ENCODE measurements around the gene MAML1.
"Not testable (repeated sequence)": the region's sequence is repeated elsewhere in the genome, so short reads cannot be mapped to it uniquely, and the experiment has no call there.

MAML1 gene

GRCh38 chr5:179732918-179733771, 523 bp downstream of the MAML1 start:
- DNase-seq: no peak

GRCh38 chr5:179733772-179734126, 1.1 kb downstream of the MAML1 start:
- DNase-seq: no peak

- no peak for DNase-seq
These were observed 2.0 kb downstream of the MAML1 start for GRCh38 chr5:179734536-179735164.

- DNase-seq: no peak
These were observed 6.1 kb downstream of the MAML1 start for GRCh38 chr5:179738742-179739141.

- DNase-seq: not testable (repeated sequence)
These were observed 11.5 kb downstream of the MAML1 start for GRCh38 chr5:179744106-179744505.

- no peak for DNase-seq
These were observed 14.2 kb downstream of the MAML1 start for GRCh38 chr5:179746872-179747271.

GRCh38 chr5:179747811-179748210, 15.2 kb downstream of the MAML1 start:
- DNase-seq: no peak

- DNase-seq: no peak
These were observed 17.4 kb downstream of the MAML1 start for GRCh38 chr5:179749857-179750508.

GRCh38 chr5:179753971-179754370, 21.3 kb downstream of the MAML1 start:
- no peak for DNase-seq

- DNase-seq: no peak
These were observed 22.4 kb downstream of the MAML1 start for GRCh38 chr5:179755022-179755421.

GRCh38 chr5:179758955-179759354, 26.3 kb downstream of the MAML1 start:
- DNase-seq: no peak

GRCh38 chr5:179759581-179760551, 27.2 kb downstream of the MAML1 start:
- no peak for DNase-seq

GRCh38 chr5:179762079-179762780, 29.6 kb downstream of the MAML1 start:
- DNase-seq: no peak

- no peak for DNase-seq
These were observed 30.2 kb downstream of the MAML1 start for GRCh38 chr5:179762781-179763176.

- DNase-seq: no peak
These were observed 30.8 kb downstream of the MAML1 start for GRCh38 chr5:179763215-179763945.

- no peak for DNase-seq
These were observed 31.4 kb downstream of the MAML1 start for GRCh38 chr5:179764056-179764455.

GRCh38 chr5:179765400-179765799, 32.8 kb downstream of the MAML1 start:
- no peak for DNase-seq

GRCh38 chr5:179766021-179766725, 33.6 kb downstream of the MAML1 start:
- no peak for DNase-seq

GRCh38 chr5:179766726-179767455, 34.3 kb downstream of the MAML1 start:
- no peak for DNase-seq

GRCh38 chr5:179767496-179768100, 35.0 kb downstream of the MAML1 start:
- no peak for DNase-seq
